SK-N-SH (cell line): ENCODE results near the gene TIMM17A. TPM values are rescaled to one million over a fixed set of nuclear protein-coding genes. Genes with fewer than 3 reads are reported as not detected.

Experiments used
- CTCF ChIA-PET: fragments of 300-600, 350-600 bp; formaldehyde crosslinking; extraction: SDS; loops from one replicate; lab custom pipeline; 2021; lab: Yijun Ruan, JAX
- POLR2A ChIA-PET: fragments of 350-600 bp; sonication (Branson Sonifier 250); formaldehyde crosslinking; extraction: SDS; loops from one replicate; lab custom pipeline; 2020; ENCODE audit warnings: antibody characterized with exemption, inconsistent platforms; lab: Yijun Ruan, JAX
- DNase-seq: peaks from one replicate; pipeline ENCODE4 v3.0.0; 2012
- H2AFZ ChIP-seq: fragments of 200-600 bp; sonication (generic); 2 replicates; pipeline ENCODE4 v1.8.1; 2016; ENCODE audit warnings: antibody characterized with exemption, mild to moderate bottlenecking, low read depth
- H3F3A ChIP-seq: fragments of 200-600 bp; sonication (generic); replicated peaks from 2 replicates; pipeline ENCODE3; 2016; ENCODE audit warnings: antibody characterized with exemption, mild to moderate bottlenecking; ENCODE audit not compliant: insufficient read depth
- H3K27ac ChIP-seq, 2 experiments: fragments of 200-500 bp in 1 of 2; fragments of 200-600 bp in 1 of 2; sonication (Bioruptor generic) in 1 of 2; sonication (generic), shearing (Covaris generic) in 1 of 2; 2 replicates each; pipeline versions ENCODE4 v1.5.1 to v1.6.1; 2014 to 2016; ENCODE audit warnings: low read depth in 2 of 2, inconsistent platforms in 1 of 2, low read length in 1 of 2, mild to moderate bottlenecking in 1 of 2, mixed read lengths in 1 of 2
- H3K27me3 ChIP-seq: fragments of 200-600 bp; sonication (generic), shearing (Covaris generic); 2 replicates; pipeline ENCODE4 v1.6.1; 2016; ENCODE audit warnings: mixed run types; ENCODE audit not compliant: insufficient read depth
- H3K36me3 ChIP-seq, 2 experiments: fragments of 200-500 bp in 1 of 2; fragments of 200-600 bp in 1 of 2; sonication (Bioruptor generic) in 1 of 2; sonication (generic) in 1 of 2; replicated peaks in 1 of 2; 2 replicates each; pipeline versions ENCODE3 to v1.5.1; 2014 to 2016; ENCODE audit warnings: low read length in 1 of 2, mild to moderate bottlenecking in 1 of 2; ENCODE audit not compliant: insufficient read depth in 2 of 2, control insufficient read depth in 1 of 2
- H3K4me1 ChIP-seq, 2 experiments: fragments of 200-500 bp in 1 of 2; fragments of 200-600 bp in 1 of 2; sonication (Bioruptor generic) in 1 of 2; sonication (generic), shearing (Covaris generic) in 1 of 2; 2 replicates each; pipeline versions ENCODE4 v1.5.1 to v1.6.1; 2014 to 2016; ENCODE audit warnings: low read depth in 1 of 2, low read length in 1 of 2, mixed run types in 1 of 2; ENCODE audit not compliant: insufficient read depth in 2 of 2, control insufficient read depth in 1 of 2
- H3K4me2 ChIP-seq: fragments of 200-600 bp; sonication (generic), shearing (Covaris generic); 2 replicates; pipeline ENCODE4 v1.6.1; 2017; ENCODE audit warnings: mixed run types
- H3K4me3 ChIP-seq, 2 experiments: fragments of 200-500 bp in 1 of 2; fragments of 200-600 bp in 1 of 2; sonication (Bioruptor generic) in 1 of 2; sonication (generic), shearing (Covaris generic) in 1 of 2; 2 replicates each; pipeline versions ENCODE4 v1.5.1 to v1.8.1; 2014 to 2016; ENCODE audit warnings: low read depth in 2 of 2, inconsistent platforms in 1 of 2, low read length in 1 of 2, mild to moderate bottlenecking in 1 of 2, mixed read lengths in 1 of 2, moderate library complexity in 1 of 2
- H3K79me2 ChIP-seq: fragments of 200-600 bp; sonication (generic); 2 replicates; pipeline ENCODE4 v1.8.1; 2017; ENCODE audit warnings: mild to moderate bottlenecking; ENCODE audit not compliant: insufficient read depth
- H3K9ac ChIP-seq: fragments of 200-600 bp; sonication (generic); 2 replicates; pipeline ENCODE4 v1.6.1; 2017; ENCODE audit warnings: mixed run types
- H3K9me2 ChIP-seq: fragments of 200-600 bp; sonication (generic); 2 replicates; pipeline ENCODE4 v1.6.1; 2017; ENCODE audit warnings: mixed run types
- H3K9me3 ChIP-seq: fragments of 200-600 bp; sonication (generic); 2 replicates; pipeline ENCODE4 v1.6.1; 2017; ENCODE audit warnings: mixed run types, mild to moderate bottlenecking, moderate library complexity
- H4K20me1 ChIP-seq: fragments of 200-600 bp; sonication (generic); 2 replicates; pipeline ENCODE4 v1.6.1; 2017; ENCODE audit warnings: mild to moderate bottlenecking, mixed run types; ENCODE audit not compliant: insufficient read depth
- CHD2 ChIP-seq: fragments of 150-350 bp; IDR thresholded peaks from 2 replicates; pipeline ENCODE4 v1.6.1; 2018; ENCODE audit warnings: low read length; ENCODE audit not compliant: partially characterized antibody
- ELF1 ChIP-seq: IDR thresholded peaks from 2 replicates; pipeline ENCODE4 v1.4.0; 2012
- EP300 ChIP-seq, 2 experiments: IDR thresholded peaks; 2 replicates each; pipeline versions ENCODE4 v1.4.0 to v1.6.1; 2012; ENCODE audit warnings: borderline replicate concordance in 1 of 2, low read depth in 1 of 2, low read length in 1 of 2
- GABPA ChIP-seq: IDR thresholded peaks from 2 replicates; pipeline ENCODE4 v1.4.0; 2012; ENCODE audit warnings: low read depth, mild to moderate bottlenecking
- MXI1 ChIP-seq: IDR thresholded peaks from 2 replicates; pipeline ENCODE4 v1.6.1; 2012; ENCODE audit warnings: mild to moderate bottlenecking, low read depth, low read length, improper control_type of control experiment
- NFIC ChIP-seq: IDR thresholded peaks from 2 replicates; pipeline ENCODE4 v1.4.0; 2012; ENCODE audit warnings: borderline replicate concordance
- NRF1 ChIP-seq: IDR thresholded peaks from 2 replicates; pipeline ENCODE4 v1.6.1; 2012; ENCODE audit warnings: low read depth, mild to moderate bottlenecking, low read length
- PBX3 ChIP-seq: IDR thresholded peaks from 2 replicates; pipeline ENCODE4; 2012
- SMC3 ChIP-seq: IDR thresholded peaks from 2 replicates; pipeline ENCODE4 v1.6.1; 2012; ENCODE audit warnings: low read depth, low read length, improper control_type of control experiment
- TCF12 ChIP-seq: IDR thresholded peaks from 2 replicates; pipeline ENCODE4 v1.4.0; 2012
- USF1 ChIP-seq: IDR thresholded peaks from 2 replicates; pipeline ENCODE4 v1.4.0; 2012; ENCODE audit warnings: low read depth, borderline replicate concordance
- USF2 ChIP-seq: fragments of 150-350 bp; IDR thresholded peaks from 2 replicates; pipeline ENCODE4 v1.6.1; 2017; ENCODE audit warnings: antibody characterized with exemption, low read length, low read depth, borderline replicate concordance
- YY1 ChIP-seq: IDR thresholded peaks from 2 replicates; pipeline ENCODE4 v1.4.0; 2012; ENCODE audit warnings: low read depth, mild to moderate bottlenecking
- WGBS: methylation state at CpG from one replicate; pipeline ENCODE4 v1.1.6; 2017; ENCODE audit warnings: low lambda C conversion rate; 5-methylcytosine and 5-hydroxymethylcytosine counted together
- polyA plus RNA-seq, 3 experiments: library from polyadenylated mRNA; depleted of rRNA; stranded (reverse); fragments of >200 nt; gene quantifications; 2 replicates each; pipeline ENCODE4 v1.2.3, GENCODE V29; 2012

The TIMM17A gene
- polyA plus RNA-seq, 1 of the 3 experiments (the other 2 are of a cell fraction) = 33.6 TPM

GRCh38 chr1:201930803-201931202, 24.5 kb upstream of the TIMM17A start:
- Histone ChIP-seq H3K79me2 (no peaks in the 10 kb centered on the region), H3K4me1 (no peaks in the 10 kb centered on the region; a peak in 1 of 4 replicates), H3K4me2 (no peak overlapping the region), H3K27me3 (no peaks in the 10 kb centered on the region), H3K36me3 (no peaks in the 10 kb centered on the region), H3K9ac (no peak overlapping the region), H2AFZ (no peak overlapping the region), H3F3A (no peaks in the 10 kb centered on the region), H3K9me2 (no peaks in the 10 kb centered on the region), H3K27ac (no peak overlapping the region), H3K4me3 (no peak overlapping the region), H3K9me3 (no peaks in the 10 kb centered on the region), H4K20me1 (no peaks in the 10 kb centered on the region)
- DNase-seq = no peak
- TF ChIP-seq CHD2 (no peak), MXI1 (no peak), GABPA (no peak), EP300 (IDR thresholded peaks at IDR 0.05; ENCODE audit: borderline replicate concordance in 1 of 2, low read depth in 1 of 2, low read length in 1 of 2) (no peak), USF2 (no peak), NFIC (no peak), NRF1 (no peak), USF1 (no peak)
- WGBS = 66% methylated on average over 5 of the region's 5 CpGs
- ChIA-PET POLR2A (no interaction called here), CTCF (interaction anchor here (0.7 to 1.3 kb wide), 3 partner anchors 52 to 418 kb away, joined by 3 read pairs; no protein-coding TSS in a partner anchor)

GRCh38 chr1:201933840-201934430, 21.4 kb upstream of the TIMM17A start:
- H3K4me3 ChIP-seq = no peak overlapping the region
- H3K27ac ChIP-seq = no peak overlapping the region
- no peak for DNase-seq
- peaks cover 6% of the 10 kb centered on the region for H3F3A ChIP-seq
- ChIA-PET POLR2A (no interaction called here), CTCF (no interaction called here)
- H3K9me3 ChIP-seq = no peaks in the 10 kb centered on the region
- H3K9me2 ChIP-seq = no peaks in the 10 kb centered on the region
- H3K27me3 ChIP-seq = no peaks in the 10 kb centered on the region
- H3K9ac ChIP-seq = no peak overlapping the region
- TF ChIP-seq TCF12 = no peak
- no peak for TF ChIP-seq SMC3
- no peak for TF ChIP-seq YY1
- TF ChIP-seq PBX3 = no peak
- no peak for TF ChIP-seq ELF1
- no peak for TF ChIP-seq GABPA
- TF ChIP-seq NFIC = no peak
- WGBS = 53% methylated on average over 5 of the region's 5 CpGs
- no peaks in the 10 kb centered on the region for H3K36me3 ChIP-seq
- H3K4me2 ChIP-seq = no peak overlapping the region
- H3K4me1 ChIP-seq = no peaks in the 10 kb centered on the region; a peak in 1 of 4 replicates
- no peaks in the 10 kb centered on the region for H3K79me2 ChIP-seq
- H4K20me1 ChIP-seq = no peaks in the 10 kb centered on the region
- H2AFZ ChIP-seq = no peak overlapping the region
